Astrocyte (in vitro differentiated cells and primary cell): ENCODE measurements around the gene NPRL2. TPM values are rescaled to one million over a fixed set of nuclear protein-coding genes. Genes with fewer than 3 reads are reported as not detected.

ENCODE experiments used
- DNase-seq: peaks from one replicate; pipeline ENCODE4 v3.0.0-alpha.2; 2010; ENCODE audit warnings: low read depth
- FAIRE-seq: peaks from 2 replicates; lab custom pipeline; 2011; peaks lifted over from hg19 to GRCh38; lab: Jason Lieb, UNC
- H2AFZ ChIP-seq: 2 replicates; pipeline ENCODE4 v1.6.0; 2012; ENCODE audit warnings: low read depth, low read length, inconsistent platforms
- H3K27ac ChIP-seq: 2 replicates; pipeline ENCODE4 v1.5.1; 2011; ENCODE audit warnings: low read depth, low read length, inconsistent platforms
- H3K27me3 ChIP-seq: 2 replicates; pipeline ENCODE4 v1.6.0; 2011; ENCODE audit warnings: low read length, inconsistent platforms; ENCODE audit not compliant: insufficient read depth
- H3K36me3 ChIP-seq: 2 replicates; pipeline ENCODE4 v1.5.1; 2011; ENCODE audit warnings: low read length, inconsistent platforms; ENCODE audit not compliant: insufficient read depth
- H3K4me1 ChIP-seq: 2 replicates; pipeline ENCODE4 v1.5.1; 2011; ENCODE audit warnings: low read length, inconsistent platforms; ENCODE audit not compliant: insufficient read depth
- H3K4me2 ChIP-seq: 2 replicates; pipeline ENCODE4 v1.6.0; 2012; ENCODE audit warnings: low read length, inconsistent platforms
- H3K4me3 ChIP-seq: 2 replicates; pipeline ENCODE4 v1.5.1; 2011; ENCODE audit warnings: low read depth, mild to moderate bottlenecking, low read length, inconsistent platforms; ENCODE audit not compliant: insufficient read depth
- H3K79me2 ChIP-seq: 2 replicates; pipeline ENCODE4 v1.6.0; 2012; ENCODE audit warnings: mild to moderate bottlenecking, low read length, inconsistent platforms; ENCODE audit not compliant: insufficient read depth
- H3K9ac ChIP-seq: 2 replicates; pipeline ENCODE4 v1.6.0; 2012; ENCODE audit warnings: mild to moderate bottlenecking, low read length, inconsistent platforms
- H3K9me3 ChIP-seq: 2 replicates; pipeline ENCODE4 v1.5.1; 2012; ENCODE audit warnings: low read depth, mild to moderate bottlenecking, low read length, inconsistent platforms; ENCODE audit not compliant: insufficient read depth
- H4K20me1 ChIP-seq: 2 replicates; pipeline ENCODE4 v1.6.0; 2012; ENCODE audit warnings: low read length, inconsistent platforms; ENCODE audit not compliant: insufficient read depth
- H3K27ac Mint-ChIP-seq: one replicate; pipeline ENCODE4 v1.8.0; 2021; ENCODE audit warnings: mild to moderate bottlenecking, mixed read lengths; ENCODE audit not compliant: unreplicated experiment
- H3K27me3 Mint-ChIP-seq: one replicate; pipeline ENCODE4 v1.8.0; 2021; ENCODE audit warnings: low read depth, mixed read lengths; ENCODE audit not compliant: unreplicated experiment
- H3K36me3 Mint-ChIP-seq: one replicate; pipeline ENCODE4 v1.8.0; 2021; ENCODE audit warnings: low read depth, mixed read lengths; ENCODE audit not compliant: unreplicated experiment
- H3K4me1 Mint-ChIP-seq: one replicate; pipeline ENCODE4 v1.8.0; 2021; ENCODE audit warnings: low read depth, mixed read lengths; ENCODE audit not compliant: unreplicated experiment
- H3K4me3 Mint-ChIP-seq: one replicate; pipeline ENCODE4 v1.8.0; 2021; ENCODE audit warnings: mild to moderate bottlenecking, moderate library complexity, mixed read lengths; ENCODE audit not compliant: unreplicated experiment
- H3K9me3 Mint-ChIP-seq: one replicate; pipeline ENCODE4 v1.8.0; 2021; ENCODE audit warnings: mild to moderate bottlenecking, mixed read lengths; ENCODE audit not compliant: unreplicated experiment
- EZH2 ChIP-seq: IDR thresholded peaks from 2 replicates; pipeline ENCODE4 v1.6.1; 2012; ENCODE audit warnings: mild to moderate bottlenecking, low read length, inconsistent platforms; ENCODE audit not compliant: insufficient read depth
- total RNA-seq: library from RNA; stranded (reverse); gene quantifications from 2 replicates; pipeline ENCODE4 v1.2.1, GENCODE V29; 2021
- TF ChIP-seq, protein P1 (sequence below): IDR thresholded peaks from 2 replicates; pipeline ENCODE4 v1.5.1; 2011; ENCODE audit warnings: low read depth, mild to moderate bottlenecking, inconsistent platforms, low read length, moderate library complexity; ENCODE audit not compliant: insufficient read depth

Gene NPRL2
- total RNA-seq, 1 donor from 2014 or later = 15.7 TPM

DNA sequence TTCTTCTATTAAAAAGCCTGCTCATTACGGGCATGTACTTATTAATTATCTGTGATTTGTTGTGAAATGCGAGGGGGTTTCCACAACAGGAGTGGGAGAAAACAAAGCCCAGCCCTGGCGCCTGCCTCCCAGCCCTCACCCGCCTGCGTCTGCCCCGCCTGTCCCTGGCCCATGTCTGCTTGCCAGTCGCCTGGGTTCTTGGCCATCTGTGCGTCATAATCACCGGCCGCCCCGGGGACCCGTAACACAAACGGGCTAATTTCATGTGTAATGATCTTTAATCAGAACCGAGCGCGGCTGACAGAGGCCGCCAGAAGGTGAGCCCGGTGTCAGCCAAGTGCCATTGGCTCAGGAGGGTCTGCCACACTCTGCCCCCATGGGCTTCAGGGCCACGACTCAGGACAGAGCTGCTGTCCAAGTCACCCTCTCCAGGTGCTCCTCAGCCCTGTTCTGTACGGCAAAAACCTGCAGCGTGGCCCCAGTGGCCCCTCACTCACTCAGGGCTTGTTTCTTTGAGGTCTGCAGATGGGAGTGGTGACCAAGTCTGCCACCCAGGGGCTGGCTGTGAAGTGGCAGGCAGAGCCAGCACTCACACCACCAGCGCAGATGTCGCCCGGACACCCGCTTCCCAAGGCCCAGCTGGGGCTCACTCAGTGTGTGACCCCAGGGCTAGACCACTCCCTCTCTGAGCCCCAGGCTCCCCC lies 37.6 kb upstream of the NPRL2 start:
- H3K27ac ChIP-seq = no peak overlapping the region
- no peaks in the 10 kb centered on the region for H3K79me2 ChIP-seq
- peaks cover 8% of the 10 kb centered on the region for H3K4me1 ChIP-seq
- DNase-seq (no peak), FAIRE-seq (no peak)
- H3K27ac Mint-ChIP-seq = no peak overlapping the region
- no peaks in the 10 kb centered on the region for H3K36me3 ChIP-seq
- H2AFZ ChIP-seq = no peak overlapping the region
- no peaks in the 10 kb centered on the region for H3K27me3 ChIP-seq
- H3K4me2 ChIP-seq = no peak overlapping the region
- H3K36me3 Mint-ChIP-seq = no peaks in the 10 kb centered on the region
- peaks cover 35% of the 10 kb centered on the region for H3K27me3 Mint-ChIP-seq
- H4K20me1 ChIP-seq = no peaks in the 10 kb centered on the region
- peaks cover 2% of the 10 kb centered on the region for H3K4me1 Mint-ChIP-seq
- H3K4me3 Mint-ChIP-seq = no peak overlapping the region
- no peak overlapping the region for H3K4me3 ChIP-seq
- no peaks in the 10 kb centered on the region for H3K9me3 Mint-ChIP-seq
- no peak overlapping the region for H3K9ac ChIP-seq
- no peaks in the 10 kb centered on the region for H3K9me3 ChIP-seq
- TF ChIP-seq EZH2 = no peak
- TF ChIP-seq, protein P1, sequence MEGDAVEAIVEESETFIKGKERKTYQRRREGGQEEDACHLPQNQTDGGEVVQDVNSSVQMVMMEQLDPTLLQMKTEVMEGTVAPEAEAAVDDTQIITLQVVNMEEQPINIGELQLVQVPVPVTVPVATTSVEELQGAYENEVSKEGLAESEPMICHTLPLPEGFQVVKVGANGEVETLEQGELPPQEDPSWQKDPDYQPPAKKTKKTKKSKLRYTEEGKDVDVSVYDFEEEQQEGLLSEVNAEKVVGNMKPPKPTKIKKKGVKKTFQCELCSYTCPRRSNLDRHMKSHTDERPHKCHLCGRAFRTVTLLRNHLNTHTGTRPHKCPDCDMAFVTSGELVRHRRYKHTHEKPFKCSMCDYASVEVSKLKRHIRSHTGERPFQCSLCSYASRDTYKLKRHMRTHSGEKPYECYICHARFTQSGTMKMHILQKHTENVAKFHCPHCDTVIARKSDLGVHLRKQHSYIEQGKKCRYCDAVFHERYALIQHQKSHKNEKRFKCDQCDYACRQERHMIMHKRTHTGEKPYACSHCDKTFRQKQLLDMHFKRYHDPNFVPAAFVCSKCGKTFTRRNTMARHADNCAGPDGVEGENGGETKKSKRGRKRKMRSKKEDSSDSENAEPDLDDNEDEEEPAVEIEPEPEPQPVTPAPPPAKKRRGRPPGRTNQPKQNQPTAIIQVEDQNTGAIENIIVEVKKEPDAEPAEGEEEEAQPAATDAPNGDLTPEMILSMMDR = peak; percentile 10

DNA sequence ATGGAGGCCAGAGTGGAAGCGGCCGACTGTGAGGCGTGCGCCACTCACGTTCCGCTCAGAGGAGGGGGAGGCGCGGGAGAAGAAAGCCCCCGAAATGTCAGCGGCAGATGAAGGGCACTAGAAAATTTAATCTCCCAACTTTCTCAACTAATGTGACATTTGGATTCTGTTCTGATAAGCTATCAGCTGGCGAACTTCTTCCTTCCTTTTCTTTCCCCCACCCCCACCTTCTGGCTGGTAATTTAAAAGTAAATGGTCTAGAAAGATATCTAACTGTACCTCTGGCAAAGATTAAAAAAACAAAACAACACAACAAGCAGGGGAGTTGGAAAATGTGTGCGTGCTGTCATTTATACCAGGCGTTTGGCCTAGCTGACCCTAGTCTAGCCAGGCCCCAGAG lies 35.2 kb upstream of the NPRL2 start:
- FAIRE-seq = no peak
- DNase-seq = no peak
- no peaks in the 10 kb centered on the region for H3K36me3 Mint-ChIP-seq
- Histone ChIP-seq H3K36me3 (no peaks in the 10 kb centered on the region), H3K27me3 (no peaks in the 10 kb centered on the region), H3K27ac (no peak overlapping the region), H3K9ac (no peak overlapping the region), H3K4me3 (no peak overlapping the region), H2AFZ (no peak overlapping the region), H3K4me2 (no peak overlapping the region), H3K9me3 (no peaks in the 10 kb centered on the region), H4K20me1 (no peaks in the 10 kb centered on the region), H3K79me2 (no peaks in the 10 kb centered on the region), H3K4me1 (peaks cover 8% of the 10 kb centered on the region)
- TF ChIP-seq, protein P1 = no peak
- no peak for TF ChIP-seq EZH2
- no peak overlapping the region for H3K4me3 Mint-ChIP-seq
- peaks cover 37% of the 10 kb centered on the region for H3K27me3 Mint-ChIP-seq
- H3K9me3 Mint-ChIP-seq = no peaks in the 10 kb centered on the region
- H3K27ac Mint-ChIP-seq = no peak overlapping the region
- no peaks in the 10 kb centered on the region for H3K4me1 Mint-ChIP-seq

DNA sequence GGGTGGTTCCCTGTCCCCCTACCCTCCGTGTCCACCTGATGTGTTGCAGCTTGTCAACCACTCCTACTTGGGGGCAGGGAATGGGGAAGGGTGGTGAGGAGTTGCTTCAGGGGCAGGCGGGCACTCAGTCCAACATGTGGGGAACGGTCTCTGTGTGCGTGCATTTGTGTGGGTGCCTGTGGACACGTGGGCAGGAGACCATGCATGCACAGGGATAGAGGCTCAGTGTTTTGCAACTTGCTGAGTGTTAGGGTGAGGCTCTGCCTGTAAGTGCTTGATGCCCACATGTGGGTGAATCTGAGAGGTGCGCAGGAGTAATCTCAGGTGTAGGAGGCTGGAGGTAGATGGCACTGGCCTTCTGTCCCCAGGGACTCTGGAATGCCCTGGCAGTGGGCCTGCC lies 33.2 kb upstream of the NPRL2 start:
- no peaks in the 10 kb centered on the region for H3K36me3 Mint-ChIP-seq
- Histone ChIP-seq H3K27ac (no peak overlapping the region), H3K4me1 (peaks cover 6% of the 10 kb centered on the region), H3K9me3 (no peaks in the 10 kb centered on the region), H2AFZ (no peak overlapping the region), H3K4me2 (no peak overlapping the region), H3K79me2 (no peaks in the 10 kb centered on the region), H3K4me3 (no peak overlapping the region), H4K20me1 (no peaks in the 10 kb centered on the region), H3K36me3 (no peaks in the 10 kb centered on the region), H3K27me3 (no peaks in the 10 kb centered on the region), H3K9ac (no peak overlapping the region)
- peaks cover 51% of the 10 kb centered on the region for H3K27me3 Mint-ChIP-seq
- DNase-seq = no peak
- peak overlapping the region; percentile 23 for H3K27ac Mint-ChIP-seq
- no peaks in the 10 kb centered on the region for H3K4me1 Mint-ChIP-seq
- FAIRE-seq = no peak
- H3K9me3 Mint-ChIP-seq = no peaks in the 10 kb centered on the region
- H3K4me3 Mint-ChIP-seq = no peak overlapping the region
- no peak for TF ChIP-seq EZH2
- TF ChIP-seq, protein P1 = no peak
